Activated CD4-positive, alpha-beta T cell treated with anti-CD3 and anti-CD28 coated beads, Interleukin-2, amount 50 U/mL, for 24 hours (primary cell): ENCODE measurements around the gene RHOA.
"Not testable (repeated sequence)": the region's sequence is repeated elsewhere in the genome, so short reads cannot be mapped to it uniquely, and the experiment has no call there.

Source experiments
- DNase-seq, 2 donors: peaks; one replicate each; pipeline ENCODE4 v3.0.0-alpha.2; 2020; ENCODE audit warnings: low read depth in 1 of 2, low spot score in 1 of 2

Gene RHOA

DNA sequence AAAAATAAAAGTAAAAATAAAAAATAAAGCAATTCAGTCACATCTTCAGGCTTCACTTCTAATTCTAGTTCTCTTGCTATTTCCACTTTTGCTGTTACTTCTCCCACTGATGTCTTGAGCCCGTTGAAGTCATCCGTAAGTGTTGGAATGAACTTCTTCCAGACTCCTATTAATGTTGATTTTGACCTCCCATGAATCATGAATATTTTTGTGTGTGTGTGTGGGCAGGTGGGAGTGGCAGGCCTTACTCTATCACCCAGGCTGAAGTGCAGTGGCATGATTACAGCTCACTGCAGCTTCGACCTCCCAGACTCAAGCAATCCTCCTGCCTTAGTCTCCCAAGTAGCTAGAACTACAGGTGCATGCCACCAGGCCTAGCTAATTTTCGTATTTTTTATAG, 82.6 kb downstream of the RHOA start:
- no peak for DNase-seq

DNA sequence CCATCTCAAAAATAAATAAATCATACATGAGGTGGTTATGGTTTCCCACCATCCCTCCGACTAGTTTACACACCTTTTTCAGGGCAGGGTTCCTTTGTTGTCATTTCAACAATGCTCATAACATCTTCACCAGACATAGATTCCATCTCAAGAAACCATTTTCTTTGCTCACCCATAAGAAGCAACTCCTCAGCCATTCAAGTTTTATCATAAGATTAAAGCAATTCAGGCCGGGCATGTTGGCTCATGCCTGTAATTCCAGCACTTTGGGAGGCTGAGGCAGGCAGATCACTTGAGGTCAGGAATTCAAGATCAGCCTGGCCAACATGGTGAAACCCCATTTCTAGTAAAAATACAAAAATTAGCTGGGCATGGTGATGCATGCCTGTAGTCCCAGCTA, 83.4 kb downstream of the RHOA start:
- not testable (repeated sequence) for DNase-seq

DNA sequence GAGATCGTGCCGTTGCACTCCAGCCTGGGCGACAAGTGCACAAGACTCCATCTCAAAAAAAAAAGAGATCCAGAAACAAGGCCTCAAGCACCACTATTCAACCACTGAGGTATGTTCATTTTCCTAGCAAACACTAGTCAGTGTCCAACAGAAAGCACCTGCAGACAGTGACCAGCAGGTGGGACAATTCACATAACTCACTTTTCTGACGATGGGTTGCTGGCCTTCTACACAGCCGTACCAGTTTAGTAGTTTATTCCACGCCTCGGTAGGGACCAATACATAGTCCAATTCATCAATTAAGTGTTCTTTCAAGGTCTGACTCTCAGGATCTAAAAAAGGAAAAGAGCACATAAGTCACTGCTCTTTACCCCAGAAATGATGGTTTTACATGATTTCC, 84.3 kb downstream of the RHOA start:
- no peak for DNase-seq

DNA sequence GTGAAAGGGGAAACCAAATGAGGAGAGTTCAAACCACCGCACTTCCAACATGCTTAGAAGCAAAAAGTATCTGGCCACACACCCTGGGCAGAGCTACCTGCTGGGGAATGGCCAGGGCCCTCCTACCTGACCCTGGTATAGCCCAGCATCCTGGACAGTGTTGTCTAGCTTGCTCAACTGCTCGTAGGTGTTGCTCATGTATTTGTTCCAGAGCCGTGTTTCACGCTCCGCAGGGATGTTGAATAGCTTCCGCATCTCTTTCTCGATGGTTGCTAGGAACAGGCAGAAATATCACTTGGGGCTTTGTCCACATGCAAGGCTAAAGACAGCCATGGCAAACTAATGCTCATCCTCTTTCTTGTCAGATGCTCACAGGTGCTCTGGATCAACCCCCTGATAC, 87.0 kb downstream of the RHOA start:
- DNase-seq = no peak

DNA sequence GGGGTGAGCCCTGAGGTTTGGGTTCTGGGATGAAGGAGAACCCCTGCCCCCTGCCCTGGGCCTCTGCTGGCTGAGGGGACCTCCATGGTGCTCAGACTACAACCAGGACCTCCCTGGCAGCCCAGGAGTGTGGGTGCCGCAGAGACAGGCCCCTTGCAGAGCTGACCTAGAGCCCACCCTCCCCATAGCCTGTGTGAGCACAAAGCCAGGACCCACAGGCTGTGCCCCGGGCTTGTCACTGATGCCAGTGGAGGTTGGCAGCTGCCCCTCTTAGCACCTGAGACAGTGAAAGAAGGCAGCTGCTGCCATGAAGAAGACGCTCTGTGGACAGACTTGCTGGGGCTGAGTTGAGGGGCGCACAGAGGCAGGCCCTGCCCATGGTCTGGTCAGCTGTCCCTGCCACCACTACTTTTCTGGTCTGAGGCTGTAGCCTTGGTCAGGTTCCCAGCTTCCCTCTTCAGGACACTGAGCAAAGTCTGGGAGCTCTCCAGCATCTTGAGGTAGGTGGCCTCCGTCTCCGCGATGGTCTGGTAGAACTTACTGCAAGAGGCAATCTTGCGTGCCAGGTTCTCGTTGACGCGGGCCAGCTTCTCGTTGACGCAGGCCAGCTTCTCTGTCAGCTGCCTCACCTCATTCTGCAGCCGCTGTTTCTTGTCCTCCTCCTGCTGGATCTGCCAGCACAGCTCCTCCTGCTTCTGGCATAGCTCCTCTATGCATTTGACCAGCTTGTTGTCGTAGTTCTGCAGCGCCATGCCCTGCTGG, 94.9 kb downstream of the RHOA start:
- DNase-seq = no peak

DNA sequence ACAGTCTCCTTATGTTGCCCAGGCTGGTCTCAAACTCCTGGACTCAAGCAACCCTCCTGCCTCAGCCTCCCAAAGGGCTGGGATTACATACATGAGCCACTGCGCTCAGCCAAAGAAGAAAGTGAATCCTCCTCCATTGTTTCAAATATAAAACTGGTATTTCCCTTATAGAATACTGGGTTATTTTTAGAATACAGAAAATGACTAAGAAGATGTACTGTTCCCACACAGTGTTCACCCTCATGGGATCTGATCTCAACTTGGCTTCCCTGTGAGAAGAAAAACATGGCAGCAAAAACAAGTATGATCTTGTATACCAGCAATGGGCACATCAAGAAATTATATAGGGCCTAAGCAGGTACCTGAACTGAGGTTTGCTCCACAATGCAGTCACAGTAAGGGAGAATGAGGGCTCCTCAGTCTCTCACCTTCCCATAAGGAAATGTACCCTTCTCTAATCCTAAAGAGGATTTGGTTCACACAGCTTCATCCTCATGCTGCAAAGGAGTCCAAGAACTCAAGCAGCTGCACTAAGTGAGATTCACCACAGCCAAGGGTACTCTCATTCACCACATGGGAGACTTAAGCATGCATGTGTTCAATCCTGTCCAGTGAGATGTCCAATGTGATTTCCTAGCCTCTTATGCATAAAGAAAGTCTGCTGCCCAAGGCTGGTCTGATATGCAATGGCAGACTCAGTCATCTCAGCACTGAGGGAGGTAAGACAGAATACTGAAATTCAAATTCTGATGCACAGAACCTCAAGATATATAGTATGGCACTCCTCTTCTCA, 97.7 kb downstream of the RHOA start:
- DNase-seq = no peak

DNA sequence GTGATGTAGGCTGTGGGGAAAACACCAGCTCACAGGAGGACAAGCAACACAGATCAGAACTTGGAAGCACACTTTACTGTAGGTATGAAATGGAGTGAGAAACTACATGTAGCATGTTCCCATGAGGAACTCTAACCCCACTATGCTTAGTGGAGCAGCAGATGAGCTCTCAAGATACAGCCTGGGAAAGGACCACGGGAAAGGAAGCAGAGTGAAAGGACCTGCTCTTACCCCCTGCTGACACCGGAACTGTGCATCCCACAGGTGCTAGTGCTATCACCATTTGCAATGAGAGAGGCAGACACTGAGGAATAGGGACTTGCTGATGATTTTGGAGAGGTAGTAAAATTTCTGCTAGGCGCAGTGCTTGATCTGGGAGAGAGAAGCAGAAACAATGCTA, 100.5 kb downstream of the RHOA start:
- no peak for DNase-seq

DNA sequence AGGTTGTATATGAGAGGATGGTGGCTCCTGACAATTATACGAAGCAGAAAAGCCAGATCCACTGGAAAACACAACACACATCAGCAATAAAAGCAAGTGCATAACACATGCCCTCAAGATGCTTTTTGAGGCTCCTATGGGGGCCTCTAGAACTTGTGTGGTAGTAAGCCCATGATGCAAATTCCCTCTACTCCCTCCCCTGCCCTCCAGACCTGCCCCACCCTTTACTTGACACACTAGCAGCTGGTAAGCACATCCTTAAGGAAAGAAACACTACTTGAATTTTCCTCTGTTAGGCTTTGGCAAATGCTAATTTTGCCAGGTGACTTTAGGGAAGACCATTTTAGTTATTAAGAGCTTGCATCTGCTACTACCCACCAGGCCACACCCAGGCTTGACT, 101.1 kb downstream of the RHOA start:
- no peak for DNase-seq
